Measurements from ENCODE around the gene GDA.
A peak's percentile ranks its signal among the peaks of the same experiment; 100 is the strongest.

GDA gene

GRCh38 chr9:72150661-72151060 is 1.4 kb downstream of the GDA start:
- no peak for DNase-seq (ENCODE audit: low read depth)

GRCh38 chr9:72151104-72151503 is 1.9 kb downstream of the GDA start:
- DNase-seq (ENCODE audit: low read depth) = no peak

- no peak for DNase-seq (ENCODE audit: low read depth)
Observed at GRCh38 chr9:72154468-72155285, 5.4 kb downstream of the GDA start.

GRCh38 chr9:72155301-72155700 is 6.1 kb downstream of the GDA start:
- no peak for DNase-seq (ENCODE audit: low read depth)

- DNase-seq (ENCODE audit: low read depth) = no peak
Observed at GRCh38 chr9:72156586-72156985, 7.3 kb downstream of the GDA start.

- DNase-seq (ENCODE audit: low read depth) = no peak
Observed at GRCh38 chr9:72158680-72159079, 9.4 kb downstream of the GDA start.

- DNase-seq (ENCODE audit: low read depth) = no peak
Observed at GRCh38 chr9:72160446-72161123, 11.3 kb downstream of the GDA start.

GRCh38 chr9:72165326-72165725 is 16.1 kb downstream of the GDA start:
- DNase-seq (ENCODE audit: low read depth) = no peak

GRCh38 chr9:72165821-72166547 is 16.7 kb downstream of the GDA start:
- DNase-seq (ENCODE audit: low read depth) = no peak

GRCh38 chr9:72168075-72168474 is 18.8 kb downstream of the GDA start:
- DNase-seq (ENCODE audit: low read depth) = no peak

- no peak for DNase-seq (ENCODE audit: low read depth)
Observed at GRCh38 chr9:72169178-72169577, 19.9 kb downstream of the GDA start.

GRCh38 chr9:72173080-72173479 is 23.8 kb downstream of the GDA start:
- no peak for DNase-seq (ENCODE audit: low read depth)

GRCh38 chr9:72185561-72185960 is 36.3 kb downstream of the GDA start:
- DNase-seq (ENCODE audit: low read depth) = peak; percentile 3

GRCh38 chr9:72187121-72187695 is 38.0 kb downstream of the GDA start:
- DNase-seq (ENCODE audit: low read depth) = no peak

- DNase-seq (ENCODE audit: low read depth) = no peak
Observed at GRCh38 chr9:72188232-72188631, 39.0 kb downstream of the GDA start.

- no peak for DNase-seq (ENCODE audit: low read depth)
Observed at GRCh38 chr9:72193478-72193881, 44.2 kb downstream of the GDA start.

- DNase-seq (ENCODE audit: low read depth) = no peak
Observed at GRCh38 chr9:72199238-72199637, 50.0 kb downstream of the GDA start.

- DNase-seq (ENCODE audit: low read depth) = no peak
Observed at GRCh38 chr9:72200452-72200851, 51.2 kb downstream of the GDA start.

GRCh38 chr9:72202009-72202408 is 52.8 kb downstream of the GDA start:
- DNase-seq (ENCODE audit: low read depth) = no peak

- peak; percentile 43 for DNase-seq (ENCODE audit: low read depth)
Observed at GRCh38 chr9:72203205-72203803, 54.1 kb downstream of the GDA start.

GRCh38 chr9:72204062-72204461 is 54.8 kb downstream of the GDA start:
- no peak for DNase-seq (ENCODE audit: low read depth)

GRCh38 chr9:72205513-72205912 is 56.3 kb downstream of the GDA start:
- DNase-seq (ENCODE audit: low read depth) = no peak
